Ectodermal cell (in vitro differentiated cells): ENCODE measurements around the gene CCT6A.
"Not testable (repeated sequence)": the region's sequence is repeated elsewhere in the genome, so short reads cannot be mapped to it uniquely, and the experiment has no call there.

Source experiments
- H3K27ac ChIP-seq: 2 replicates; pipeline ENCODE4 v1.7.0; 2013; ENCODE audit warnings: mild to moderate bottlenecking, low read depth, low read length; ENCODE audit not compliant: insufficient read depth, poor library complexity, severe bottlenecking
- H3K27me3 ChIP-seq: 2 replicates; pipeline ENCODE4 v1.7.0; 2013; ENCODE audit warnings: mild to moderate bottlenecking, low read length; ENCODE audit not compliant: insufficient read depth, control insufficient read depth, poor library complexity, severe bottlenecking
- H3K36me3 ChIP-seq: one replicate; pipeline ENCODE4 v1.7.0; 2013; ENCODE audit warnings: low read length; ENCODE audit not compliant: control insufficient read depth, insufficient read depth
- H3K4me1 ChIP-seq: one replicate; pipeline ENCODE4 v1.7.0; 2013; ENCODE audit warnings: low read length; ENCODE audit not compliant: control insufficient read depth, insufficient read depth
- H3K4me3 ChIP-seq: 2 replicates; pipeline ENCODE4 v1.7.0; 2013; ENCODE audit warnings: low read depth, low read length, control low read depth; ENCODE audit not compliant: insufficient read depth
- H3K9me3 ChIP-seq: 2 replicates; pipeline ENCODE4 v1.7.0; 2013; ENCODE audit warnings: mild to moderate bottlenecking, low read length, moderate library complexity; ENCODE audit not compliant: control insufficient read depth
- WGBS, 2 experiments: methylation state at CpG; one replicate each; pipeline ENCODE4 v1.1.7; 2013; ENCODE audit warnings: missing lambda C conversion rate in 2 of 2; 5-methylcytosine and 5-hydroxymethylcytosine counted together

CCT6A gene

DNA sequence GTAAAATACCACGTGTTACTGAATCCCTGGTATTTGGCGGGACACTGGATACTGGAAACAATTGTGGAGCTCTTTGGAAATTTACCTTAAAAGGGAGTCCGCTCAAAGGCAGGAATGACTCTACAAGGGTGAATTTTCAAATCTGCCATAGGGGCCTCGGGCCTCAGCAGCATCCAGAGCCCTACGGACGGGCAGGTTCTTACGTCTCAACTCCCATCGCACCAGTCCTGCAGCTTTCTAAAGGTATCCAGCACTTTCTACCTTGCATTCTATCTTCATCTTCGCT, 569 bp upstream of the CCT6A start:
- no peaks in the 10 kb centered on the region for H3K27me3 ChIP-seq
- peak overlapping the region; percentile 99 for H3K4me3 ChIP-seq
- peak overlapping the region; percentile 86 for H3K27ac ChIP-seq
- peaks cover 31% of the 10 kb centered on the region for H3K36me3 ChIP-seq
- 0 to 2% methylated on average over 9 of the region's 9 CpGs for WGBS, 2 experiments
- H3K9me3 ChIP-seq, result no peaks in the 10 kb centered on the region
- no peaks in the 10 kb centered on the region for H3K4me1 ChIP-seq

DNA sequence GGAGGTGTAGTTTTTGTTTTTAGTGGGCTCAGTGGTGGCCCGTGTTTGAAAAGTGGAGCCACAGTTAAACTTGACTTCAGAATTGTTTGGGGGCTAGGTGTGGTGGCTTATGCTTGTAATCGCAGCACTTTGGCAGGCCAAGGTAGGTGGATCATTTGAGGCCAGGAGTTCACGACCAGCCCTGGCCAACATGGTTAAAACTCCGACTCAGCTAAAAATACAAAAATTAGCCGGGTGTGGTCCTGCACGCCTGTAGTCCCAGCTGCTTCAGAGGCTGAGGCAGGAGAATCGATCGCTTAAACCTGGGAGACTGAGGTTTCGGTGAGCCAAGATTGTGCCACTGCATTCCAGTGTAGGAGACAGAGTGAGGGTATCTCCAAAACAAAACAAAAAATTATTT, 1.8 kb downstream of the CCT6A start:
- no peaks in the 10 kb centered on the region for H3K9me3 ChIP-seq
- H3K36me3 ChIP-seq, result peaks cover 41% of the 10 kb centered on the region
- H3K4me1 ChIP-seq, result no peaks in the 10 kb centered on the region
- 82 to 84% methylated on average over 9 of the region's 9 CpGs for WGBS, 2 experiments
- H3K4me3 ChIP-seq, result peak overlapping the region; percentile 99
- H3K27ac ChIP-seq, result no peak overlapping the region
- H3K27me3 ChIP-seq, result no peaks in the 10 kb centered on the region

- Histone ChIP-seq H3K27ac (no peak overlapping the region), H3K4me3 (no peak overlapping the region), H3K9me3 (no peaks in the 10 kb centered on the region), H3K27me3 (no peaks in the 10 kb centered on the region), H3K36me3 (peaks cover 41% of the 10 kb centered on the region), H3K4me1 (no peaks in the 10 kb centered on the region)
- 93 to 97% methylated on average over 2 of the region's 2 CpGs for WGBS, 2 experiments
These were observed 2.4 kb downstream of the CCT6A start for GRCh38 chr7:56053993-56054392.

- Histone ChIP-seq H3K4me3 (no peak overlapping the region), H3K36me3 (peaks cover 34% of the 10 kb centered on the region), H3K27me3 (no peaks in the 10 kb centered on the region), H3K9me3 (no peaks in the 10 kb centered on the region), H3K27ac (peak overlapping the region; percentile 36), H3K4me1 (no peaks in the 10 kb centered on the region)
- WGBS, 2 experiments, result 88 to 96% methylated on average over 2 of the region's 2 CpGs
These were observed 10.8 kb downstream of the CCT6A start for GRCh38 chr7:56062382-56062781.

GRCh38 chr7:56063500-56063881, 11.9 kb downstream of the CCT6A start:
- H3K9me3 ChIP-seq, result no peaks in the 10 kb centered on the region
- H3K4me1 ChIP-seq, result no peaks in the 10 kb centered on the region
- WGBS, 2 experiments, result 91 to 93% methylated on average over 6 to 7 of the region's 7 CpGs
- no peaks in the 10 kb centered on the region for H3K27me3 ChIP-seq
- H3K4me3 ChIP-seq, result peak overlapping the region; percentile 74
- H3K36me3 ChIP-seq, result peaks cover 28% of the 10 kb centered on the region
- peak overlapping the region; percentile 79 for H3K27ac ChIP-seq

DNA sequence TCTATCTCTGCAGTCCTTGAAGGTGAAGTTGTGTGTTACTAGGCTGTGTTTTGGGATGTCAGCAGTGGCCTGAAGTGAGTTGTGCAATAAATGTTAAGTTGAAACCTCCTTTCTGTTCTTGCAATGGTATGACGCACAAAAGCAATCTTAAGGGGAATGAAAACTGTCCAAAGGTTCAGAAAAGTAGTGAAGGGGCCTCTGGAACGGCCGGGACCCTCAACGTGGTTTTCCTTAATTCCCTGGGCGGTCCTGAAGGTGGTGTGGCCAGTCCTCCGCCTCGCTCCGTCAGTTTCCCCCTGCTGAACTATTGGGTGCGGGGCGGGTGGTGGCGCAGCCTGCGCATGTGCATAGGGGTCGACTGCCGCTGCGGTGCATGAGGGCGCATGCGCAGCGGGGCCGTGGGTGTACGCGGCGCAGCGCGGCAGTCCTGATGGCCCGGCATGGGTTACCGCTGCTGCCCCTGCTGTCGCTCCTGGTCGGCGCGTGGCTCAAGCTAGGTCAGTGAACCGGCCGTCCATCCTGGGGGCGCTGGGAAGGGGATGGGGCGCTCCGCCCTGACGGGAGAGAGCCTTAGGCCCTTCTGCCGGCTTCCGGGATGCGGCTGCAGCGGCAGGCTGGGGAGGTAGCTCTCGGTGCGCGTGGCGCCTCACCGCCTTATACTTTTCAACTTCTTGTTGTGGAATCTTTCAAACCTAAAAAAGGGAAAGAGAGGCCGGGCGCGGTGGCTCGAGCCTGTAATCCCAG, 12.5 kb downstream of the CCT6A start, which contains the start of gene SUMF2:
Gene SUMF2, plus strand, starts transcription at position 405 of the 744 bp plus-strand sequence. Its CDS starts 26 bp downstream, at position 431.
- no peaks in the 10 kb centered on the region for H3K27me3 ChIP-seq
- H3K27ac ChIP-seq, result peak within 1 kb of the TSS; percentile 79
- peak within 1 kb of the TSS; percentile 74 for H3K4me3 ChIP-seq
- no peaks in the 10 kb centered on the region for H3K9me3 ChIP-seq
- no peaks in the 10 kb centered on the region for H3K4me1 ChIP-seq
- 2% methylated on average over 49 of the region's 49 CpGs for WGBS, 2 experiments
- peaks cover 33% of the 10 kb centered on the region for H3K36me3 ChIP-seq

DNA sequence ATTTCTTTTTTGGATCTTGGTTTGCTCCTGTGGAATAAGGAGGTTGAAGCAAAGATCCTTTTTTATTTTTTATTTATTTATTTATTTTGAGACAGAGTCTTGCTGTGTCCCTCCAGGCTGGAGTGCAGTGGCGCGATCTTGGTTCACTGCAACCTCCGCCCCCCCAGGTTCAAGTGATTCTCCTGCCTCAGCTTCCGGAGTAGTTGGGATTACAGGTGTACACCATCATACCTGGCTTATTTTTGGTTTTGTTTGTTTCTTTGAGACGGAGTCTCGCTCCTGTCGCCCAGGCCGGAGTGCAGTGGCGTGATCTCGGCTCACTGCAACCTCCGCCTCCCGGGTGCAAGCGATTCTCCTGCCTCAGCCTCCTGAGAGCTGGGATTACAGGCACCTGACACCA, 14.8 kb downstream of the CCT6A start:
- H3K36me3 ChIP-seq, result peaks cover 21% of the 10 kb centered on the region
- not testable (repeated sequence) for H3K9me3 ChIP-seq, H3K27ac ChIP-seq, H3K4me1 ChIP-seq, H3K27me3 ChIP-seq, H3K4me3 ChIP-seq
- WGBS, 2 experiments, result 97% methylated on average over 13 of the region's 13 CpGs

DNA sequence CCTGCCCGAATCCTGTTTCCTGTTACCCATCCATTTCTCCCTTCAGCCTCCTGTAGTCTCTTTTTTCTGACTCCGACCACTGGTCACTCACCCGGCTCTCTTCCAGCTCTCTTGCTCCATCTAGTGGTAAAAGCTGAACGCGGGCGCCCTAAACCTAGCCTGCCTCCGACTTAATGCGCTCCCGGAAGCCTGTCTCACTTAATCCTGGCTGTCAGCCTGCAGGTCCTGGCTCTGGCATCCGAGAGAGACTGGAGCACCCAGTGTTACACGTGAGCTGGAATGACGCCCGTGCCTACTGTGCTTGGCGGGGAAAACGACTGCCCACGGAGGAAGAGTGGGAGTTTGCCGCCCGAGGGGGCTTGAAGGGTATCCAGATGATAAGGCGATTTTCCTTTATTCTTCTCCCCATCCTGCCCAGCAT, 22.8 kb downstream of the CCT6A start:
- Histone ChIP-seq H3K4me3 (no peak overlapping the region), H3K9me3 (no peaks in the 10 kb centered on the region), H3K27ac (no peak overlapping the region), H3K27me3 (no peaks in the 10 kb centered on the region), H3K4me1 (no peaks in the 10 kb centered on the region), H3K36me3 (peaks cover 5% of the 10 kb centered on the region)
- 38 to 44% methylated on average over 19 of the region's 19 CpGs for WGBS, 2 experiments

DNA sequence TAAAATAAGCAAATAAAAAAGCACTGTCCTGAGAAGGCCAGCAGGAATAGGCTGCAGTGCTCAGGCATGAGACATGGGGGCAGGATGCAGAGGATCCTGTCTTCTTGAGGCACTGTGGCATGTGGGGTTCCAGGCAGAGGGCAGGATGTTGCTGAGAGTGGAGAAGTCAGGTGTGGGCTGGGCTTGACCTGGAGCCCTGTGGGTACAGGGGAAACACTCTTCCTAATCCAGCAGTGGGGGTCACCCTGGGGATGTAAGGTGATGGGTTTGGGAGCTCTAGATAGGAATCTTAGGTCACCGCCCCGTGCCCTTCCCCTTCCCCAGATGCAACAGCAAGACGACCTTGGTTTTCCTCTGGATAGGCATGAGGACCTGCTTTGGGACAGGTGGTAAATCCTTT, 26.1 kb downstream of the CCT6A start:
- Histone ChIP-seq H3K4me1 (no peaks in the 10 kb centered on the region), H3K36me3 (no peaks in the 10 kb centered on the region), H3K4me3 (no peak overlapping the region), H3K9me3 (no peaks in the 10 kb centered on the region), H3K27ac (no peak overlapping the region), H3K27me3 (no peaks in the 10 kb centered on the region)
- 87 to 98% methylated on average over 3 of the region's 3 CpGs for WGBS, 2 experiments

DNA sequence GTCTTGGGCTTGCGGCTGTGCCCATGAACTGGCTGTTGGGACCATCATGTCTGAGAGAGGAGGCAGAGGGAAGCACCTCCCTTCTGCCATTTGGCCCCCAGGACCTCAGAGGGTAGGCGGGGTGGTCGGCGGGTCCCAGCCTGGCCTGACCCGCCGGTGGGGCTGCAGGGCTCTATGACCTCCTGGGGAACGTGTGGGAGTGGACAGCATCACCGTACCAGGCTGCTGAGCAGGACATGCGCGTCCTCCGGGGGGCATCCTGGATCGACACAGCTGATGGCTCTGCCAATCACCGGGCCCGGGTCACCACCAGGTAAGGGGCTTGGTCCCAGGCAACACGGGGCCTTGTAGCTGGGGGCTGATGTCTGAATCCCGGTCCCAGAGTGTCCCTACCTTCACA, 26.6 kb downstream of the CCT6A start:
- Histone ChIP-seq H3K27me3 (no peaks in the 10 kb centered on the region), H3K4me1 (no peaks in the 10 kb centered on the region), H3K27ac (no peak overlapping the region), H3K9me3 (no peaks in the 10 kb centered on the region), H3K36me3 (no peaks in the 10 kb centered on the region), H3K4me3 (no peak overlapping the region)
- 94 to 97% methylated on average over 16 of the region's 16 CpGs for WGBS, 2 experiments
